ENCODE results near the gene CD36.

Gene CD36

GRCh38 chr7:80608336-80608735 lies 30.1 kb upstream of the CD36 start:
- Histone ChIP-seq H3K4me3 (replicated peaks; ENCODE audit: low read depth, low read length) (no peak overlapping the region), H3K27me3 (replicated peaks; ENCODE audit: control insufficient read depth, insufficient read depth, low read length) (no peaks in the 10 kb centered on the region), H3K36me3 (ENCODE audit: control insufficient read depth, insufficient read depth, low read length) (no peaks in the 10 kb centered on the region)
- no peak for DNase-seq (ENCODE audit: extremely low read depth, insufficient read length)
- no peak for TF ChIP-seq CTCF (IDR thresholded peaks at IDR 0.05; ENCODE audit: insufficient read depth, low read length, poor library complexity, severe bottlenecking)

GRCh38 chr7:80609751-80610150 lies 28.7 kb upstream of the CD36 start:
- no peaks in the 10 kb centered on the region for H3K27me3 ChIP-seq (replicated peaks; ENCODE audit: control insufficient read depth, insufficient read depth, low read length)
- no peaks in the 10 kb centered on the region for H3K36me3 ChIP-seq (ENCODE audit: control insufficient read depth, insufficient read depth, low read length)
- TF ChIP-seq CTCF (IDR thresholded peaks at IDR 0.05; ENCODE audit: insufficient read depth, low read length, poor library complexity, severe bottlenecking): no peak
- no peak for DNase-seq (ENCODE audit: extremely low read depth, insufficient read length)
- H3K4me3 ChIP-seq (replicated peaks; ENCODE audit: low read depth, low read length): no peak overlapping the region

GRCh38 chr7:80611353-80611752 lies 27.1 kb upstream of the CD36 start:
- Histone ChIP-seq H3K4me3 (replicated peaks; ENCODE audit: low read depth, low read length) (no peak overlapping the region), H3K27me3 (replicated peaks; ENCODE audit: control insufficient read depth, insufficient read depth, low read length) (no peaks in the 10 kb centered on the region), H3K36me3 (ENCODE audit: control insufficient read depth, insufficient read depth, low read length) (no peaks in the 10 kb centered on the region)
- no peak for DNase-seq (ENCODE audit: extremely low read depth, insufficient read length)
- no peak for TF ChIP-seq CTCF (IDR thresholded peaks at IDR 0.05; ENCODE audit: insufficient read depth, low read length, poor library complexity, severe bottlenecking)

DNA sequence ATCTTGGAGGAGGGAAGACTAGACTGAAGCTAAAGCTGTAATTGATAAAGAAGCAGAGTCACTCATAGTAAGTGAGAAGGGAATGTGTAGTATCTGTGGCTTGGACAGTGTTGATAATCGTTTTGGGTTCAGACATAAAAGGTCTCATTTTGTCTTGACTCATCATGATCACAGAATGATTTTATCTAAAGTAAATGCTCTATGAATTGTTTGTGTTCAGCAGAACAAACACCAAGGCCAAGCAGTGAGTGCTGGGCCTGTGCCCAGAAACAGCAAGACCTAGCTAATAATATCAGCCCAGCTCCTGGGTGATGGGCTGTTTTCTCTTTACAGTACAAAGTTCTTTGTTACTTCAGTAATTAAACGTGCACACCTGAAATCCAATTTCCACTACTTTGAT lies 26.7 kb upstream of the CD36 start:
- no peak for DNase-seq (ENCODE audit: extremely low read depth, insufficient read length)
- H3K36me3 ChIP-seq (ENCODE audit: control insufficient read depth, insufficient read depth, low read length): no peaks in the 10 kb centered on the region
- H3K27me3 ChIP-seq (replicated peaks; ENCODE audit: control insufficient read depth, insufficient read depth, low read length): no peaks in the 10 kb centered on the region
- no peak overlapping the region for H3K4me3 ChIP-seq (replicated peaks; ENCODE audit: low read depth, low read length)
- no peak for TF ChIP-seq CTCF (IDR thresholded peaks at IDR 0.05; ENCODE audit: insufficient read depth, low read length, poor library complexity, severe bottlenecking)

DNA sequence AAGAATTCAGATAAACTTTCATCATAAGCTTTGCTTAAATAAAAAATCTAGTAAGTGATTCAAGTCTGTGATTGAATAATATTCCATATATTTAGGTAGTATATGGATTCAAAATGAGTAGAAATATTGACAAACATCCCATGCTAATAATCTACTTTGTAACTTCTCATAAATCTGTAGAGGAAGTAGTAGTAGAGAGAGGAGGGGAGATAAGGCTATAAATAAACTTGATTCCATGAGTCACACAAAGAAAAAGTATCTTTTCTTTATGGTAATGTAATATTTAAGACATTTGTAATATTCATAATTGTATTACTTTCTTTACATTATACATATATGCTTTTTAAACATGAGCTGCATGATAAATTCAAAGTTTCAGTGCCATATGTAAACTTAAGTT lies 25.6 kb upstream of the CD36 start:
- H3K36me3 ChIP-seq (ENCODE audit: control insufficient read depth, insufficient read depth, low read length): no peaks in the 10 kb centered on the region
- no peak for TF ChIP-seq CTCF (IDR thresholded peaks at IDR 0.05; ENCODE audit: insufficient read depth, low read length, poor library complexity, severe bottlenecking)
- no peaks in the 10 kb centered on the region for H3K27me3 ChIP-seq (replicated peaks; ENCODE audit: control insufficient read depth, insufficient read depth, low read length)
- DNase-seq (ENCODE audit: extremely low read depth, insufficient read length): no peak
- H3K4me3 ChIP-seq (replicated peaks; ENCODE audit: low read depth, low read length): no peak overlapping the region

- H3K27me3 ChIP-seq (replicated peaks; ENCODE audit: control insufficient read depth, insufficient read depth, low read length): no peaks in the 10 kb centered on the region
- TF ChIP-seq CTCF (IDR thresholded peaks at IDR 0.05; ENCODE audit: insufficient read depth, low read length, poor library complexity, severe bottlenecking): no peak
- no peaks in the 10 kb centered on the region for H3K36me3 ChIP-seq (ENCODE audit: control insufficient read depth, insufficient read depth, low read length)
- DNase-seq (ENCODE audit: extremely low read depth, insufficient read length): no peak
- H3K4me3 ChIP-seq (replicated peaks; ENCODE audit: low read depth, low read length): no peak overlapping the region
These were observed 24.9 kb upstream of the CD36 start for GRCh38 chr7:80613519-80613918.
